ENCODE results near the gene ZC2HC1C.

Gene ZC2HC1C

GRCh38 chr14:75025082-75025481 lies 44.4 kb upstream of the ZC2HC1C start:
- no peaks in the 10 kb centered on the region for H4K20me1 ChIP-seq (ENCODE audit: control insufficient read depth, insufficient read depth, low read depth, low read length)
- H3K27ac ChIP-seq (ENCODE audit: low read depth, low read length), result no peak overlapping the region
- H3K36me3 ChIP-seq (ENCODE audit: control insufficient read depth, low read length), result peaks cover 47% of the 10 kb centered on the region
- no peaks in the 10 kb centered on the region for H3K27me3 ChIP-seq (ENCODE audit: control insufficient read depth, low read length)
- TF ChIP-seq CTCF (IDR thresholded peaks at IDR 0.05; ENCODE audit: low read depth, low read length, poor library complexity, severe bottlenecking) (no peak), EZH2phosphoT487 (IDR thresholded peaks at IDR 0.05; ENCODE audit: borderline replicate concordance, low read length) (no peak)
- H3K79me2 ChIP-seq (ENCODE audit: control insufficient read depth, low read length), result no peaks in the 10 kb centered on the region
- no peak overlapping the region for H3K4me2 ChIP-seq (ENCODE audit: low read length)
- no peaks in the 10 kb centered on the region for H3K9me2 ChIP-seq (replicated peaks; ENCODE audit: control insufficient read depth, low read length)
- 0 out of 2 replicates have a peak, but pooled peaks cover 5% of the 10 kb centered on the region for H3F3A ChIP-seq (ENCODE audit: control insufficient read depth, insufficient read depth)
- no peaks in the 10 kb centered on the region for H3K4me1 ChIP-seq (ENCODE audit: control insufficient read depth, low read length)
- no peaks in the 10 kb centered on the region for H3K9me3 ChIP-seq (ENCODE audit: control insufficient read depth, insufficient read depth, low read length)
- H3K4me3 ChIP-seq (ENCODE audit: low read length), result no peak overlapping the region

DNA sequence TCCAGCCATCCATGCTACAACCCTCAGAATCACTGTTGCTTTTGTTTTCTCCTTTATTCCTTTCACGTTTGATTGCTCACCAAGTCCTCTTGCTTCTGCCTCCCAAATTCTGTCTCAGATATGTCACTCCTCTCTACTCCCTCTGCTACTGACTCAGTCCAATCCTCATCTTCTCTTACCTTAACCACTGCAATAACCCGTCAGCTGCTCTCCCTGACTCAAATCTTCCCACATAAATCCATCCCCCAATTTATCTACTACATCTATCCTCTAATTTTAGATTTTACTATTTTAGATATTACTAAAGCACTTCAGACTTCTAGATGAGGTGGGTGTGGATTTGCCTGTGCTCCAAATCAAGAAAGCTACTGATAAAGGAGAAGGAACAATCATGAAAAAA lies 43.6 kb upstream of the ZC2HC1C start:
- Histone ChIP-seq H3K79me2 (ENCODE audit: control insufficient read depth, low read length) (no peaks in the 10 kb centered on the region), H3K9me3 (ENCODE audit: control insufficient read depth, insufficient read depth, low read length) (no peaks in the 10 kb centered on the region), H3K4me3 (ENCODE audit: low read length) (no peak overlapping the region), H3F3A (ENCODE audit: control insufficient read depth, insufficient read depth) (0 out of 2 replicates have a peak, but pooled peaks cover 5% of the 10 kb centered on the region), H4K20me1 (ENCODE audit: control insufficient read depth, insufficient read depth, low read depth, low read length) (no peaks in the 10 kb centered on the region), H3K4me1 (ENCODE audit: control insufficient read depth, low read length) (no peaks in the 10 kb centered on the region), H3K4me2 (ENCODE audit: low read length) (no peak overlapping the region), H3K9me2 (replicated peaks; ENCODE audit: control insufficient read depth, low read length) (no peaks in the 10 kb centered on the region), H3K27ac (ENCODE audit: low read depth, low read length) (no peak overlapping the region), H3K27me3 (ENCODE audit: control insufficient read depth, low read length) (no peaks in the 10 kb centered on the region), H3K36me3 (ENCODE audit: control insufficient read depth, low read length) (peaks cover 52% of the 10 kb centered on the region)
- no peak for TF ChIP-seq CTCF (IDR thresholded peaks at IDR 0.05; ENCODE audit: low read depth, low read length, poor library complexity, severe bottlenecking)
- TF ChIP-seq EZH2phosphoT487 (IDR thresholded peaks at IDR 0.05; ENCODE audit: borderline replicate concordance, low read length), result no peak

DNA sequence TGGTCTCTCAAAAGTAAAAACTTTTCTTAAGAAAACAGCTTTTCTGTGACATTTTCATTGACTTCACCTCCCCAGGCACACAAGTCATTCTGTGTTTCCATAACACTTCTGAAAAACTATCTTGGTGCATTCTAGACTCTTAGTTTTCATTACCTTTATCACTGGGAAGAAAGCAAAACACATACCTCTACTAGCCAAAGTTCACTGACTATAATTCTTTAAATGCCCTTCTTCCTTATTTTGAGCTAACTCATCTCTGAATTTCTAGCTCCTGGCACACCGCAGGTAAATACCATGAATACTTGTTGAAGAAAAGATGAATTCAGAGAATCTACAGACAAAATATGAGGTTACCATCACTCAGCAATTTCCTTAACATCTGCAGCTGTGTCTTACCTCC lies 39.3 kb upstream of the ZC2HC1C start:
- Histone ChIP-seq H3K9me2 (replicated peaks; ENCODE audit: control insufficient read depth, low read length) (no peaks in the 10 kb centered on the region), H3F3A (ENCODE audit: control insufficient read depth, insufficient read depth) (no peaks in the 10 kb centered on the region), H3K9me3 (ENCODE audit: control insufficient read depth, insufficient read depth, low read length) (no peaks in the 10 kb centered on the region), H3K36me3 (ENCODE audit: control insufficient read depth, low read length) (peaks cover 55% of the 10 kb centered on the region), H4K20me1 (ENCODE audit: control insufficient read depth, insufficient read depth, low read depth, low read length) (no peaks in the 10 kb centered on the region), H3K4me3 (ENCODE audit: low read length) (no peak overlapping the region), H3K79me2 (ENCODE audit: control insufficient read depth, low read length) (no peaks in the 10 kb centered on the region), H3K27ac (ENCODE audit: low read depth, low read length) (no peak overlapping the region), H3K27me3 (ENCODE audit: control insufficient read depth, low read length) (no peaks in the 10 kb centered on the region), H3K4me2 (ENCODE audit: low read length) (no peak overlapping the region), H3K4me1 (ENCODE audit: control insufficient read depth, low read length) (no peaks in the 10 kb centered on the region)
- TF ChIP-seq EZH2phosphoT487 (IDR thresholded peaks at IDR 0.05; ENCODE audit: borderline replicate concordance, low read length) (no peak), CTCF (IDR thresholded peaks at IDR 0.05; ENCODE audit: low read depth, low read length, poor library complexity, severe bottlenecking) (no peak)

DNA sequence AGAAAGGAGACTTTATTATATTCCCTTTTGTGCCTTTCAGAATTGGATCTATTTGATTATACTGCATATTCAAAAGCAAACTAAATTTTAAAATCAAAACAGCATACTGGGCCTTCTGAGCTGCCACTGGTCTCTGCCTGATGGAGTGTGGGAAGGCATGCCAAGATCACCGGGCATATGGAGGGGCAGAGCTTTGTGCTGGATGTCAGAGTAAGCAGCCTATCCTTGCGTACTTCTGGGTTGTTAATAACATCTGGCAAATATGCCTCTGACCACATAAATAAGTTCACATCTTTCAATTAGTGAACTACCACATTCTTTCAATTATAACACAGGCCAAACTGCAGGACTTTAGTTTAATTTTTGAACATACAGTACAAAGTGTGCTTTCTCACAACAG lies 36.5 kb upstream of the ZC2HC1C start:
- Histone ChIP-seq H3K4me1 (ENCODE audit: control insufficient read depth, low read length) (no peaks in the 10 kb centered on the region), H3K9me2 (replicated peaks; ENCODE audit: control insufficient read depth, low read length) (no peaks in the 10 kb centered on the region), H4K20me1 (ENCODE audit: control insufficient read depth, insufficient read depth, low read depth, low read length) (no peaks in the 10 kb centered on the region), H3K4me2 (ENCODE audit: low read length) (no peak overlapping the region), H3K4me3 (ENCODE audit: low read length) (no peak overlapping the region), H3K27ac (ENCODE audit: low read depth, low read length) (no peak overlapping the region), H3F3A (ENCODE audit: control insufficient read depth, insufficient read depth) (no peaks in the 10 kb centered on the region), H3K9me3 (ENCODE audit: control insufficient read depth, insufficient read depth, low read length) (no peaks in the 10 kb centered on the region), H3K27me3 (ENCODE audit: control insufficient read depth, low read length) (no peaks in the 10 kb centered on the region), H3K79me2 (ENCODE audit: control insufficient read depth, low read length) (no peaks in the 10 kb centered on the region), H3K36me3 (ENCODE audit: control insufficient read depth, low read length) (peaks cover 50% of the 10 kb centered on the region)
- TF ChIP-seq CTCF (IDR thresholded peaks at IDR 0.05; ENCODE audit: low read depth, low read length, poor library complexity, severe bottlenecking) (no peak), EZH2phosphoT487 (IDR thresholded peaks at IDR 0.05; ENCODE audit: borderline replicate concordance, low read length) (no peak)
